ENCODE results near the gene CYB5R2. TPM values are rescaled to one million over a fixed set of nuclear protein-coding genes. Genes with fewer than 3 reads are reported as not detected.

Gene CYB5R2
- total RNA-seq, 1 donor from 2014 or later: 12.7 TPM

DNA sequence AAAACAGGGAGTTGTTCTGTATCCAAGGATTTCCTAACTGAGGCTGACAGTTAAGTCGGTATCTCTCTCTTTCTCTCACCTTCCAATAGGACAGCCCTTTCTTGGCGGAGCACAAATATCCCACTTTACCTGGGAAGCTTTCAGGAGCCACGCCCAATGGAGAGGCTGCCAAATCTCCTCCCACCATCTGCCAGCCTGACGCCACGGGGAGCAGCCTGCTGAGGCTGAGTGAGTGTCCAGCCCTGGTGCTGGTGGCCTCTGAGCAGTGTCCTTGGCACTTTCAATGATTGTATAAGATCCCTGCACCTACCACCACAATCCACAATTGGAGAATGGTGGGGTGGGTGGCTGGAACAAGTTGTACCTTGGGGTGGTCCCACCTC lies 33.7 kb downstream of the CYB5R2 start:
- H3K36me3 Mint-ChIP-seq (ENCODE audit: low read depth): peaks cover 60% of the 10 kb centered on the region

GRCh38 chr11:7638710-7639642 lies 34.3 kb downstream of the CYB5R2 start:
- no peak for DNase-seq (ENCODE audit: low spot score)
- Mint-ChIP-seq H3K4me1 (ENCODE audit: low read depth) (peaks cover 10% of the 10 kb centered on the region), H3K27me3 (ENCODE audit: low read depth) (no peaks in the 10 kb centered on the region), H3K27ac (ENCODE audit: unreplicated experiment) (no peak overlapping the region), H3K4me3 (ENCODE audit: unreplicated experiment) (no peak overlapping the region), H3K36me3 (ENCODE audit: low read depth) (peaks cover 64% of the 10 kb centered on the region), H3K9me3 (ENCODE audit: low read depth) (no peaks in the 10 kb centered on the region)
- no peak for TF ChIP-seq CTCF (IDR thresholded peaks at IDR 0.05)

More for the DNA sequence above, 33.7 kb downstream of the CYB5R2 start:
- TF ChIP-seq CTCF (IDR thresholded peaks at IDR 0.05): no peak
- Mint-ChIP-seq H3K4me1 (ENCODE audit: low read depth) (peaks cover 10% of the 10 kb centered on the region), H3K27ac (ENCODE audit: unreplicated experiment) (no peak overlapping the region), H3K27me3 (ENCODE audit: low read depth) (no peaks in the 10 kb centered on the region), H3K4me3 (ENCODE audit: unreplicated experiment) (no peak overlapping the region), H3K9me3 (ENCODE audit: low read depth) (no peaks in the 10 kb centered on the region)
- no peak for DNase-seq (ENCODE audit: low spot score)

DNA sequence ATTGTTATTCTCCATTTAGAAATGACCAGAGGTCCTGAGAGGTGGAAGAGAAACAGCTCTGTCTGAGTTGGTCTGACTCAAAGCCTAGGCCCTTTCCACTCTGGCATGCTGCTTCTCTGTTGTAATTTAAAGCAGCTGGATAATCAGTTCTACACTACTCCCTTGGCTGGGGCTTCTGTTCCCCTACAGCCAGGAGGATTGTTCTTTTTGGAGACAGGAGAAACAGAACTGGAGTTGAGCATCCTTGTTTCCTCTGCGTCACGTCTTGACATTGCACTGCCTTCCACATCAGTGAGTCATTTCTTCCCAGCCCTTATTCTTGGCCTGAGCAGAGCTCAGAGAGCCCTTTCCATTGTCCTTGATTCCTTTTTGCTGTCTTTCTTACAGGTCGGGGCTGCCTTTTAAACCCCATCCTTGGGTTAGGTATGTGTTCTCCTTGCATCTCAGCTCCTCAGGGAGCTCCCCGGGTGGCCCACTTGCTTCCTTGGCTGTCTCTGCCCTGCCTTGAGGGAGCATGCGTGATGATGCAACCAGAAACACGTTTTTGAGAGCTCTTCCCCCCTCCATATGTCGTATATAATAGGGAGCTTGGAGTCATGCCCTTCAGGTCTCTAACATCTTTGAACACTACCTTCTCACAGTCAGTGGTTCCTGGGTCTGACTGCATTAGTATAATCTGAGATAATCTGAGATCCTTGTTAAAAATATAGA lies 35.7 kb downstream of the CYB5R2 start:
- Mint-ChIP-seq H3K9me3 (ENCODE audit: low read depth) (no peaks in the 10 kb centered on the region), H3K4me3 (ENCODE audit: unreplicated experiment) (no peak overlapping the region), H3K27me3 (ENCODE audit: low read depth) (no peaks in the 10 kb centered on the region), H3K36me3 (ENCODE audit: low read depth) (peaks cover 71% of the 10 kb centered on the region), H3K4me1 (ENCODE audit: low read depth) (peaks cover 10% of the 10 kb centered on the region), H3K27ac (ENCODE audit: unreplicated experiment) (peak overlapping the region; percentile 37)
- no peak for TF ChIP-seq CTCF (IDR thresholded peaks at IDR 0.05)
- DNase-seq (ENCODE audit: low spot score): no peak

GRCh38 chr11:7636350-7636749 lies 37.0 kb downstream of the CYB5R2 start:
- Mint-ChIP-seq H3K36me3 (ENCODE audit: low read depth) (peaks cover 68% of the 10 kb centered on the region), H3K27ac (ENCODE audit: unreplicated experiment) (no peak overlapping the region), H3K27me3 (ENCODE audit: low read depth) (no peaks in the 10 kb centered on the region), H3K4me1 (ENCODE audit: low read depth) (peaks cover 10% of the 10 kb centered on the region), H3K9me3 (ENCODE audit: low read depth) (no peaks in the 10 kb centered on the region), H3K4me3 (ENCODE audit: unreplicated experiment) (no peak overlapping the region)
- no peak for TF ChIP-seq CTCF (IDR thresholded peaks at IDR 0.05)
- no peak for DNase-seq (ENCODE audit: low spot score)

DNA sequence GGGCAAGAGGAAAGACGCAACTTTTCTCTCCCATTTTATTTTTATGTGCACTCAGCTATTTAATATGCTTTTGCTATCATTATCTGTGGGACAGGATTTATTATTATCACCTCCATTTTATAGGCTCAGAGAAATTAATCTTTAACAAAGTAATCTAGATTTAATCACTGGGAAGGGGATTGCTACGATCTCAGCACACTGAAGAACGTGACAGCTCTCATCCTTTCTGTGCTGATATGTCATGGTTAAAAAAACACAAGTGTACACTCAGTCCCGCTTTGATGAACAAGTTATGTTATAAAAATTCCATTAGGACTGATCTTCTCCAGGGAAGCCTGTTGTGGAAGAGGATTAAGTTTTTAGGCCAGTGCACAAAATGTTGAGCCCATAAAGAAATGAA lies 37.6 kb downstream of the CYB5R2 start:
- no peak overlapping the region for H3K4me3 Mint-ChIP-seq (ENCODE audit: unreplicated experiment)
- no peak overlapping the region for H3K27ac Mint-ChIP-seq (ENCODE audit: unreplicated experiment)
- no peaks in the 10 kb centered on the region for H3K9me3 Mint-ChIP-seq (ENCODE audit: low read depth)
- peaks cover 68% of the 10 kb centered on the region for H3K36me3 Mint-ChIP-seq (ENCODE audit: low read depth)
- peaks cover 10% of the 10 kb centered on the region for H3K4me1 Mint-ChIP-seq (ENCODE audit: low read depth)
- DNase-seq (ENCODE audit: low spot score): no peak
- H3K27me3 Mint-ChIP-seq (ENCODE audit: low read depth): no peaks in the 10 kb centered on the region
- TF ChIP-seq CTCF (IDR thresholded peaks at IDR 0.05): no peak
